H1 (cell line): ENCODE results near the gene ATP5ME. TPM values are rescaled to one million over a fixed set of nuclear protein-coding genes. Genes with fewer than 3 reads are reported as not detected.

ENCODE experiments used
- SIRT6 ChIP-seq: IDR thresholded peaks from one replicate; pipeline ENCODE4 v1.7.1; 2012; ENCODE audit warnings: low read length, inconsistent platforms
- polyA plus RNA-seq, 7 experiments: library from polyadenylated mRNA; depleted of rRNA in 3 of 7; stranded (reverse) in 5 of 7; unstranded in 2 of 7; fragments of >200 nt in 5 of 7; fragments of 200-250 nt in 2 of 7; gene quantifications; 1 replicate in 5 of 7; 2 replicates in 1 of 7; 4 replicates in 1 of 7; pipeline versions ENCODE4 v1.2.1 to v1.2.3, GENCODE V29; 2011 to 2013; ENCODE audit warnings: missing spikeins in 2 of 7, mixed read lengths in 2 of 7
- total RNA-seq: library from RNA; stranded (reverse); fragmentation: NEBNext Ultra II Directional; extraction: Animal tissue kit (Norgen Biotek cat#: 25700); gene quantifications from 2 replicates; pipeline ENCODE4 v1.2.1, GENCODE V29; 2021
- TF ChIP-seq, protein P1 (sequence below): fragments of 300-600 bp; sonication (generic); IDR thresholded peaks from 2 replicates; pipeline ENCODE4 v1.7.1; 2012; ENCODE audit warnings: low read length, moderate library complexity, mild to moderate bottlenecking, inconsistent platforms; ENCODE audit not compliant: insufficient replicate concordance

The ATP5ME gene
- total and polyA plus RNA-seq, 2 of the 8 experiments (the other 6 are each of a cell fraction or from before 2014, with no cell fraction given), result 375 to 450 TPM

DNA sequence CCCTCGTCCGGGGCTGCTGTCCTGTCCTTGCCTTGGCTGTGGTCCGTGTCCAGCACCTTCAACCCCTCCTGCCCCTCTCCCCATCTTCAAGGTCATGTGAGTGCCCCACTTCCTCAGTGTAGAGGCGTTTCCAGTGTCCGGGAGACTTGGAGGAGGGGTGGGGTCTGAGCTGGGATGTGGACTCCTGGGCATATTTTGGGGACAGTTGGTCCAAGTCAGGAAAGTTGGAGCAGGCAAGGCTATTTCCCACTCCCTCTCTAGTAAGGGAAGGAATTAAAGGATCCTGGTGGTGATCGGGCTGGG lies 34.5 kb upstream of the ATP5ME start (continued):
- TF ChIP-seq SIRT6, result no peak
- TF ChIP-seq, protein P1, sequence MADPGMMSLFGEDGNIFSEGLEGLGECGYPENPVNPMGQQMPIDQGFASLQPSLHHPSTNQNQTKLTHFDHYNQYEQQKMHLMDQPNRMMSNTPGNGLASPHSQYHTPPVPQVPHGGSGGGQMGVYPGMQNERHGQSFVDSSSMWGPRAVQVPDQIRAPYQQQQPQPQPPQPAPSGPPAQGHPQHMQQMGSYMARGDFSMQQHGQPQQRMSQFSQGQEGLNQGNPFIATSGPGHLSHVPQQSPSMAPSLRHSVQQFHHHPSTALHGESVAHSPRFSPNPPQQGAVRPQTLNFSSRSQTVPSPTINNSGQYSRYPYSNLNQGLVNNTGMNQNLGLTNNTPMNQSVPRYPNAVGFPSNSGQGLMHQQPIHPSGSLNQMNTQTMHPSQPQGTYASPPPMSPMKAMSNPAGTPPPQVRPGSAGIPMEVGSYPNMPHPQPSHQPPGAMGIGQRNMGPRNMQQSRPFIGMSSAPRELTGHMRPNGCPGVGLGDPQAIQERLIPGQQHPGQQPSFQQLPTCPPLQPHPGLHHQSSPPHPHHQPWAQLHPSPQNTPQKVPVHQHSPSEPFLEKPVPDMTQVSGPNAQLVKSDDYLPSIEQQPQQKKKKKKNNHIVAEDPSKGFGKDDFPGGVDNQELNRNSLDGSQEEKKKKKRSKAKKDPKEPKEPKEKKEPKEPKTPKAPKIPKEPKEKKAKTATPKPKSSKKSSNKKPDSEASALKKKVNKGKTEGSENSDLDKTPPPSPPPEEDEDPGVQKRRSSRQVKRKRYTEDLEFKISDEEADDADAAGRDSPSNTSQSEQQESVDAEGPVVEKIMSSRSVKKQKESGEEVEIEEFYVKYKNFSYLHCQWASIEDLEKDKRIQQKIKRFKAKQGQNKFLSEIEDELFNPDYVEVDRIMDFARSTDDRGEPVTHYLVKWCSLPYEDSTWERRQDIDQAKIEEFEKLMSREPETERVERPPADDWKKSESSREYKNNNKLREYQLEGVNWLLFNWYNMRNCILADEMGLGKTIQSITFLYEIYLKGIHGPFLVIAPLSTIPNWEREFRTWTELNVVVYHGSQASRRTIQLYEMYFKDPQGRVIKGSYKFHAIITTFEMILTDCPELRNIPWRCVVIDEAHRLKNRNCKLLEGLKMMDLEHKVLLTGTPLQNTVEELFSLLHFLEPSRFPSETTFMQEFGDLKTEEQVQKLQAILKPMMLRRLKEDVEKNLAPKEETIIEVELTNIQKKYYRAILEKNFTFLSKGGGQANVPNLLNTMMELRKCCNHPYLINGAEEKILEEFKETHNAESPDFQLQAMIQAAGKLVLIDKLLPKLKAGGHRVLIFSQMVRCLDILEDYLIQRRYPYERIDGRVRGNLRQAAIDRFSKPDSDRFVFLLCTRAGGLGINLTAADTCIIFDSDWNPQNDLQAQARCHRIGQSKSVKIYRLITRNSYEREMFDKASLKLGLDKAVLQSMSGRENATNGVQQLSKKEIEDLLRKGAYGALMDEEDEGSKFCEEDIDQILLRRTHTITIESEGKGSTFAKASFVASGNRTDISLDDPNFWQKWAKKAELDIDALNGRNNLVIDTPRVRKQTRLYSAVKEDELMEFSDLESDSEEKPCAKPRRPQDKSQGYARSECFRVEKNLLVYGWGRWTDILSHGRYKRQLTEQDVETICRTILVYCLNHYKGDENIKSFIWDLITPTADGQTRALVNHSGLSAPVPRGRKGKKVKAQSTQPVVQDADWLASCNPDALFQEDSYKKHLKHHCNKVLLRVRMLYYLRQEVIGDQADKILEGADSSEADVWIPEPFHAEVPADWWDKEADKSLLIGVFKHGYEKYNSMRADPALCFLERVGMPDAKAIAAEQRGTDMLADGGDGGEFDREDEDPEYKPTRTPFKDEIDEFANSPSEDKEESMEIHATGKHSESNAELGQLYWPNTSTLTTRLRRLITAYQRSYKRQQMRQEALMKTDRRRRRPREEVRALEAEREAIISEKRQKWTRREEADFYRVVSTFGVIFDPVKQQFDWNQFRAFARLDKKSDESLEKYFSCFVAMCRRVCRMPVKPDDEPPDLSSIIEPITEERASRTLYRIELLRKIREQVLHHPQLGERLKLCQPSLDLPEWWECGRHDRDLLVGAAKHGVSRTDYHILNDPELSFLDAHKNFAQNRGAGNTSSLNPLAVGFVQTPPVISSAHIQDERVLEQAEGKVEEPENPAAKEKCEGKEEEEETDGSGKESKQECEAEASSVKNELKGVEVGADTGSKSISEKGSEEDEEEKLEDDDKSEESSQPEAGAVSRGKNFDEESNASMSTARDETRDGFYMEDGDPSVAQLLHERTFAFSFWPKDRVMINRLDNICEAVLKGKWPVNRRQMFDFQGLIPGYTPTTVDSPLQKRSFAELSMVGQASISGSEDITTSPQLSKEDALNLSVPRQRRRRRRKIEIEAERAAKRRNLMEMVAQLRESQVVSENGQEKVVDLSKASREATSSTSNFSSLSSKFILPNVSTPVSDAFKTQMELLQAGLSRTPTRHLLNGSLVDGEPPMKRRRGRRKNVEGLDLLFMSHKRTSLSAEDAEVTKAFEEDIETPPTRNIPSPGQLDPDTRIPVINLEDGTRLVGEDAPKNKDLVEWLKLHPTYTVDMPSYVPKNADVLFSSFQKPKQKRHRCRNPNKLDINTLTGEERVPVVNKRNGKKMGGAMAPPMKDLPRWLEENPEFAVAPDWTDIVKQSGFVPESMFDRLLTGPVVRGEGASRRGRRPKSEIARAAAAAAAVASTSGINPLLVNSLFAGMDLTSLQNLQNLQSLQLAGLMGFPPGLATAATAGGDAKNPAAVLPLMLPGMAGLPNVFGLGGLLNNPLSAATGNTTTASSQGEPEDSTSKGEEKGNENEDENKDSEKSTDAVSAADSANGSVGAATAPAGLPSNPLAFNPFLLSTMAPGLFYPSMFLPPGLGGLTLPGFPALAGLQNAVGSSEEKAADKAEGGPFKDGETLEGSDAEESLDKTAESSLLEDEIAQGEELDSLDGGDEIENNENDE, result no peak
